RWPE2 (cell line): ENCODE results near the gene SMO.
"Not testable (repeated sequence)": the region's sequence is repeated elsewhere in the genome, so short reads cannot be mapped to it uniquely, and the experiment has no call there.

ENCODE experiments used
- ATAC-seq: fragments of 200-7000 bp; cut with Tn5 transposase; 3 replicates; pipeline ENCODE4 v1.9.1; 2021; ENCODE audit warnings: low read depth
- DNase-seq: peaks from one replicate; pipeline ENCODE4 v3.0.0-alpha.2; 2020; ENCODE audit warnings: low spot score
- H3K27ac ChIP-seq: fragments of 450-650 bp; 2 replicates; pipeline ENCODE4 v1.5.1; 2017; ENCODE audit warnings: mild to moderate bottlenecking; ENCODE audit not compliant: poor library complexity, severe bottlenecking
- H3K27me3 ChIP-seq: fragments of 250-450 bp; sonication (Bioruptor Pico); 2 replicates; pipeline ENCODE4 v1.5.1; 2021; ENCODE audit warnings: mild to moderate bottlenecking, moderate library complexity; ENCODE audit not compliant: insufficient read depth, poor library complexity, severe bottlenecking
- H3K36me3 ChIP-seq: fragments of 250-450 bp; sonication (Bioruptor Pico); 2 replicates; pipeline ENCODE4 v1.5.1; 2020; ENCODE audit warnings: low read depth, mild to moderate bottlenecking, moderate library complexity
- H3K4me1 ChIP-seq: fragments of 250-450 bp; sonication (Bioruptor Pico); 2 replicates; pipeline ENCODE4 v1.5.1; 2021; ENCODE audit warnings: mild to moderate bottlenecking, moderate library complexity; ENCODE audit not compliant: insufficient read depth, poor library complexity, severe bottlenecking
- H3K4me3 ChIP-seq: fragments of 250-450 bp; sonication (Bioruptor Pico); 2 replicates; pipeline ENCODE4 v1.5.1; 2021; ENCODE audit warnings: mild to moderate bottlenecking, moderate library complexity; ENCODE audit not compliant: severe bottlenecking
- H3K9me3 ChIP-seq: fragments of 250-450 bp; sonication (Bioruptor Pico); 2 replicates; pipeline ENCODE4 v1.5.1; 2021; ENCODE audit warnings: mild to moderate bottlenecking, moderate library complexity; ENCODE audit not compliant: severe bottlenecking
- CTCF ChIP-seq: fragments of 450-650 bp; IDR thresholded peaks from one replicate; pipeline ENCODE4 v1.5.1; 2017; ENCODE audit warnings: mild to moderate bottlenecking, moderate library complexity; ENCODE audit not compliant: poor library complexity, severe bottlenecking

The SMO gene

GRCh38 chr7:129169171-129169671 lies 19.2 kb upstream of the SMO start:
- no peaks in the 10 kb centered on the region for H3K36me3 ChIP-seq
- H3K27ac ChIP-seq: no peak overlapping the region
- no peaks in the 10 kb centered on the region for H3K9me3 ChIP-seq
- no peak for TF ChIP-seq CTCF
- no peaks in the 10 kb centered on the region for H3K27me3 ChIP-seq
- H3K4me3 ChIP-seq: peak overlapping the region; percentile 26
- DNase-seq (no peak), ATAC-seq (peak; percentile 79)
- H3K4me1 ChIP-seq: no peaks in the 10 kb centered on the region

GRCh38 chr7:129169686-129170440 lies 18.6 kb upstream of the SMO start:
- Histone ChIP-seq H3K27ac (no peak overlapping the region), H3K36me3 (no peaks in the 10 kb centered on the region), H3K4me1 (no peaks in the 10 kb centered on the region), H3K27me3 (no peaks in the 10 kb centered on the region), H3K4me3 (peak overlapping the region; percentile 26), H3K9me3 (no peaks in the 10 kb centered on the region)
- no peak for DNase-seq
- TF ChIP-seq CTCF: no peak
- ATAC-seq: no peak

GRCh38 chr7:129170441-129171021 lies 17.9 kb upstream of the SMO start:
- H3K27ac ChIP-seq: no peak overlapping the region
- no peaks in the 10 kb centered on the region for H3K27me3 ChIP-seq
- H3K4me3 ChIP-seq: no peak overlapping the region
- no peaks in the 10 kb centered on the region for H3K4me1 ChIP-seq
- TF ChIP-seq CTCF: no peak
- DNase-seq (no peak), ATAC-seq (no peak)
- no peaks in the 10 kb centered on the region for H3K36me3 ChIP-seq
- no peaks in the 10 kb centered on the region for H3K9me3 ChIP-seq

GRCh38 chr7:129173861-129174260 lies 14.6 kb upstream of the SMO start:
- H3K9me3 ChIP-seq, H3K4me3 ChIP-seq, H3K27ac ChIP-seq, H3K36me3 ChIP-seq, ATAC-seq, DNase-seq, H3K27me3 ChIP-seq, H3K4me1 ChIP-seq: not testable (repeated sequence)

GRCh38 chr7:129176916-129177710 lies 11.3 kb upstream of the SMO start:
- TF ChIP-seq CTCF: no peak
- Histone ChIP-seq H3K4me3 (no peak overlapping the region), H3K4me1 (no peaks in the 10 kb centered on the region), H3K36me3 (no peaks in the 10 kb centered on the region), H3K27me3 (no peaks in the 10 kb centered on the region), H3K27ac (no peak overlapping the region), H3K9me3 (peaks cover 2% of the 10 kb centered on the region)
- ATAC-seq (no peak), DNase-seq (no peak)
